Endothelial cell of umbilical vein (primary cell): ENCODE results near the gene BEAN1. TPM values are rescaled to one million over a fixed set of nuclear protein-coding genes. Genes with fewer than 3 reads are reported as not detected.

Experiments used
- BruUV-seq: library from RNA; stranded (reverse); fragments of 400-500 nt; replicated peaks from 2 replicates; lab custom pipeline; 2021; lab: Mats Ljungman, UMichigan
- CTCF ChIA-PET: fragments of 300-600, 350-600 bp; sonication (Branson Sonifier 250); formaldehyde crosslinking; loops from one replicate; lab custom pipeline; 2021; ENCODE audit warnings: antibody characterized with exemption, inconsistent platforms; lab: Charles Lee
- POLR2A ChIA-PET: fragments of 300-600, 350-600 bp; sonication (Branson Sonifier 250); formaldehyde crosslinking; loops from one replicate; lab custom pipeline; 2021; ENCODE audit warnings: antibody characterized with exemption, inconsistent platforms; lab: Charles Lee
- DNase-seq: peaks from one replicate; pipeline ENCODE4 v3.0.0-alpha.2; 2011; ENCODE audit warnings: low read depth, low spot score
- FAIRE-seq: peaks from 2 replicates; lab custom pipeline; 2011; peaks lifted over from hg19 to GRCh38; lab: Jason Lieb, UNC
- H2AFZ ChIP-seq: 2 replicates; pipeline ENCODE4 v1.6.0; 2012; ENCODE audit warnings: low read depth, low read length, control low read depth, inconsistent platforms
- H3K27ac ChIP-seq: 2 replicates; pipeline ENCODE4 v1.5.1; 2011; ENCODE audit warnings: low read depth, mild to moderate bottlenecking, control low read depth, low read length, moderate library complexity; ENCODE audit not compliant: insufficient read depth
- H3K27me3 ChIP-seq, 2 experiments: 2 replicates each; pipeline versions ENCODE4 v1.6.0 to v1.6.1; 2011; ENCODE audit warnings: low read length in 2 of 2, mixed read lengths in 1 of 2; ENCODE audit not compliant: control insufficient read depth in 2 of 2, insufficient read depth in 2 of 2
- H3K36me3 ChIP-seq, 2 experiments: 2 replicates in 1 of 2; 3 replicates in 1 of 2; pipeline ENCODE4 v1.5.1; 2011; ENCODE audit warnings: low read length in 2 of 2, mild to moderate bottlenecking in 1 of 2, moderate library complexity in 1 of 2; ENCODE audit not compliant: control insufficient read depth in 2 of 2, insufficient read depth in 2 of 2; ENCODE audit errors: extremely low read depth in 1 of 2
- H3K4me1 ChIP-seq: 3 replicates; pipeline ENCODE4 v1.5.1; 2011; ENCODE audit warnings: mild to moderate bottlenecking, low read length; ENCODE audit not compliant: control insufficient read depth, insufficient read depth; ENCODE audit errors: extremely low read depth
- H3K4me2 ChIP-seq: 2 replicates; pipeline ENCODE4 v1.6.1; 2011; ENCODE audit warnings: low read length, control low read depth, mixed read lengths; ENCODE audit not compliant: insufficient read depth
- H3K4me3 ChIP-seq, 3 experiments: fragments of 200-600 bp in 1 of 3; sonication (generic), shearing (Covaris generic) in 1 of 3; replicated peaks in 1 of 3; 2 replicates each; pipeline ENCODE4 v1.5.1; 2011 to 2016; ENCODE audit warnings: control low read depth in 3 of 3, low read length in 3 of 3, mild to moderate bottlenecking in 2 of 3, inconsistent platforms in 1 of 3, low read depth in 1 of 3, moderate library complexity in 1 of 3; ENCODE audit not compliant: insufficient read depth in 1 of 3
- H3K79me2 ChIP-seq: 2 replicates; pipeline ENCODE4 v1.6.0; 2012; ENCODE audit warnings: low read length, inconsistent platforms; ENCODE audit not compliant: control insufficient read depth, insufficient read depth
- H3K9ac ChIP-seq: replicated peaks from 2 replicates; pipeline ENCODE3; 2011; ENCODE audit warnings: low read length, control low read depth; ENCODE audit not compliant: insufficient read depth; ENCODE audit errors: extremely low read depth
- H3K9me1 ChIP-seq: replicated peaks from 3 replicates; pipeline ENCODE4 v1.6.0; 2011; ENCODE audit warnings: mild to moderate bottlenecking, low read length; ENCODE audit not compliant: control insufficient read depth, insufficient read depth; ENCODE audit errors: extremely low read depth
- H3K9me3 ChIP-seq: replicated peaks from 2 replicates; pipeline ENCODE4 v1.5.1; 2012; ENCODE audit warnings: low read length, inconsistent platforms; ENCODE audit not compliant: control insufficient read depth, insufficient read depth
- H4K20me1 ChIP-seq: replicated peaks from 2 replicates; pipeline ENCODE3; 2011; ENCODE audit warnings: mild to moderate bottlenecking, low read length; ENCODE audit not compliant: control insufficient read depth, insufficient read depth; ENCODE audit errors: extremely low read depth
- CTCF ChIP-seq, 2 donors: IDR thresholded peaks; 1 replicate in 1 of 2; 2 replicates in 1 of 2; pipeline ENCODE4 v1.5.1; 2011; ENCODE audit warnings: low read length in 2 of 2, mild to moderate bottlenecking in 2 of 2, moderate library complexity in 2 of 2, control low read depth in 1 of 2, inconsistent platforms in 1 of 2, low read depth in 1 of 2; ENCODE audit not compliant: insufficient read depth in 1 of 2; ENCODE audit errors: extremely low read depth in 1 of 2
- EZH2 ChIP-seq: IDR thresholded peaks from 2 replicates; pipeline ENCODE4 v1.6.1; 2012; ENCODE audit warnings: borderline replicate concordance, low read depth, mild to moderate bottlenecking, moderate library complexity, low read length, inconsistent platforms; ENCODE audit not compliant: severe bottlenecking
- FOS ChIP-seq: IDR thresholded peaks from 2 replicates; pipeline ENCODE4 v1.6.1; 2011; ENCODE audit warnings: mild to moderate bottlenecking, low read length, moderate library complexity, borderline replicate concordance; ENCODE audit not compliant: insufficient read depth
- JUN ChIP-seq: IDR thresholded peaks from 2 replicates; pipeline ENCODE4 v1.6.1; 2011; ENCODE audit warnings: borderline replicate concordance, low read depth; ENCODE audit not compliant: insufficient read length, insufficient read depth
- MYC ChIP-seq: IDR thresholded peaks from one replicate; pipeline ENCODE4 v1.6.1; 2011; ENCODE audit warnings: mild to moderate bottlenecking, low read depth, low read length
- POLR2A ChIP-seq: IDR thresholded peaks from 2 replicates; pipeline ENCODE4 v1.6.1; 2012; ENCODE audit warnings: low read depth, mild to moderate bottlenecking, control low read depth, low read length
- dilution Hi-C: fragments of 300-500 bp; cut with MboI; formaldehyde crosslinking; loops from one replicate; pipeline ENCODE4 v1.15.0; 2019; ENCODE audit warnings: low sequenced_read_pairs; ENCODE audit not compliant: extremely low pct_ligation_motif_present
- intact Hi-C: fragments of 100-400 bp; cut with micrococcal nuclease; formaldehyde crosslinking; loops from one replicate; pipeline ENCODE4 v1.10.0; 2022
- polyA plus RNA-seq, 4 experiments: library from polyadenylated mRNA; depleted of rRNA in 3 of 4; stranded (reverse) in 3 of 4; unstranded in 1 of 4; fragments of >200 nt; gene quantifications; 2 replicates each; pipeline versions ENCODE4 v1.2.1 to v1.2.3, GENCODE V29; 2011 to 2012; ENCODE audit warnings: missing spikeins in 1 of 4
- total RNA-seq: library from RNA; stranded (reverse); gene quantifications from 2 replicates; pipeline ENCODE4 v1.2.3, GENCODE V29; 2021

BEAN1 gene
- total and polyA plus RNA-seq, 2 donors (not counting 3 experiments of a cell fraction or from before 2014, with no cell fraction given), result not detected

DNA sequence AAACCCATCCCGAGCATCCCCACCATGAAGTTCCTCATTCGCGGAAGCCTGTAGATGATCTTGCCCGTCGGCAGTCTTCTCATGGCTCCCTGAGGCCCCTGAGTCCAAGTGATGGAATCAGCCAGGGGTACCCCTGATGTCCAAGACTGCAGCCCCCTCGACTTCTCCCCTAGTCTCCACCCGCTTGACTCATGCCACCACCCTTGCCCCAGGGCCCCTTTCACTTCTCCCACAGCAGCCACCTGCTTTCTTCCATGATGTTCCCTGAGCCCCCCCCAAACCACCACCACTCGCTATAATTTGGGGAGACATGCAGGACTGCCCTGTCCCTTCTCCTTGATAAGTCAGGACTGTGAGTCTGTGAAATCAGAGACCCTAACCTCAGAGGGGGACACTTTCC is 11.4 kb downstream of the BEAN1 start:
- DNase-seq (no peak), FAIRE-seq (no peak)
- ChIA-PET CTCF (no interaction called here), POLR2A (no interaction called here)
- no TSS peak for BruUV-seq
- no peak overlapping the region for H3K4me3 ChIP-seq
- no peak overlapping the region for H2AFZ ChIP-seq
- peaks cover 4 to 9% of the 10 kb centered on the region in 2 experiments for H3K27me3 ChIP-seq
- H3K79me2 ChIP-seq, result no peaks in the 10 kb centered on the region
- intact Hi-C loops (no loop called here), dilution Hi-C loops (no loop called here)
- H4K20me1 ChIP-seq, result no peaks in the 10 kb centered on the region
- H3K36me3 ChIP-seq, result no peaks in the 10 kb centered on the region
- no peaks in the 10 kb centered on the region for H3K9me1 ChIP-seq
- TF ChIP-seq EZH2, result no peak
- TF ChIP-seq POLR2A, result no peak
- TF ChIP-seq CTCF (IDR thresholded peaks at IDR 0.05; ENCODE audit: extremely low read depth in 1 of 2, insufficient read depth in 1 of 2, low read depth in 1 of 2, low read length in 2 of 2), result no peak
- no peak for TF ChIP-seq MYC
- no peak for TF ChIP-seq FOS
- H3K9ac ChIP-seq, result no peak overlapping the region
- H3K9me3 ChIP-seq, result no peaks in the 10 kb centered on the region
- H3K4me2 ChIP-seq, result no peak overlapping the region
- H3K27ac ChIP-seq, result no peak overlapping the region
- no peaks in the 10 kb centered on the region for H3K4me1 ChIP-seq

DNA sequence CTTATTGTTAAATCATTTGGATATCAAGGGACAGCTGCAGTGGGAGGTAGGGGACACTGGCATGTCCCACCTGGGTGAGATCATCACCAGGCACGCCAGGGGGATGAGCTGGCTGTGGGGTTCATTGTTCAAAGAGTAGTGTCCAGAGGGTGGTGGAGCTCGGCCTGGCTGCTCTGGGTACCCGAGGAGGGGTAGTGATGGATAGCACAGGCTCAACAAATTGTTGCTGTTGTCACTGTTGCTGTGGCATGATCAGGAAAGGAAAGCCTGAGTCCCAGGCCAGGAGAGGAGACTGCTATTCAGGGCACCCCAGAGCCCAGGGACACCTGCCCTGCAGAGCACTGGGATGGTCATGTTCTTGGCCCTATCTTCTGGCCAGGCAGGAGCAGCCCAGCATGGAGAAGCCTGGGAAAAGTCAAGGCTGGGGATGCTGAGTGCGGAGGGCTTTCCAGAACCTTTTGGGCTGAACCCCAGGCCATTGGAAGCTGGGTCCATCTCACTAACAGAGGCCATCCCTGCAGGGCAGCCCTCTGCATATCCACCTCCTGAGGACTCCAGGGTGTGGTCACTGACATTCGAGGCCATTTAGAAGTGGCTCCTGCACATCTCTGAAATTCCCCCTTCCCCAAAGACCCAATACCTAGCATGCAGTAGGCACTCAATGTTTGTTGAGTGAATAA is 12.1 kb downstream of the BEAN1 start:
- ChIA-PET POLR2A (no interaction called here), CTCF (interaction anchor here (0.7 to 1.2 kb wide), 3 partner anchors 13 to 21 kb away, joined by 3 to 4 read pairs (median 3); no protein-coding TSS in a partner anchor)
- H3K4me3 ChIP-seq, result no peak overlapping the region
- no peak overlapping the region for H3K4me2 ChIP-seq
- H4K20me1 ChIP-seq, result no peaks in the 10 kb centered on the region
- no peak for TF ChIP-seq JUN
- TF ChIP-seq EZH2, result no peak
- no peaks in the 10 kb centered on the region for H3K79me2 ChIP-seq
- BruUV-seq, result no TSS peak
- peaks cover 4 to 9% of the 10 kb centered on the region in 2 experiments for H3K27me3 ChIP-seq
- no peak for FAIRE-seq
- no peaks in the 10 kb centered on the region for H3K9me1 ChIP-seq
- intact Hi-C loops, result no loop called here
- no peak for DNase-seq
- H3K27ac ChIP-seq, result no peak overlapping the region
- no peaks in the 10 kb centered on the region for H3K4me1 ChIP-seq
- no peak overlapping the region for H3K9ac ChIP-seq
- dilution Hi-C loops, result no loop called here
- H3K36me3 ChIP-seq, result no peaks in the 10 kb centered on the region
- no peak overlapping the region for H2AFZ ChIP-seq
- H3K9me3 ChIP-seq, result no peaks in the 10 kb centered on the region
